ENCODE results near the gene SPATA13. TPM values are rescaled to one million over a fixed set of nuclear protein-coding genes. Genes with fewer than 3 reads are reported as not detected.

The SPATA13 gene
- total RNA-seq, 4 donors from 2014 or later = 10.0 to 24.6 (median 13.4) TPM

DNA sequence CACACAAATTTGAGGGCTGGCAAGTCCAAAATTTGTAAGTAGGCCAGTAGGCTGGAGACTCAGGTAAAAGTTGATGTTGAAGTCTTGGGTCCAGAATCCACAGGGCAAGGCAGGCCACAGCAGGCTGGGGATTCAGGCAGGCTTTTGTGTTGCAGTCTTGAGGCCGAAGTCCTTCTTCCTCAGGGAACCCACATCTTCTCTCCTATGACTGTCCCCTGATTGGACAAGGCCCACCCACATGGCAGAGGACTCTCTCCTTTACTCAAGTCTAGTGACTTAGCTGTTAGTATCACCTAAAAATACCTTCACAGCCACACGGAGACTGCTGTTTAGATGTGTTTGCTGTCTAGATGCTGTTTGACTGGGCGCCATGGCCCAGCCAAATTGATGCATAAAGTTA, 9.9 kb upstream of the SPATA13 start:
- H3K4me1 ChIP-seq = peaks cover 0 to 10% (median 0%) of the 10 kb centered on the region in 3 donors
- H3K9me3 ChIP-seq = no peaks in the 10 kb centered on the region
- 93 to 100% methylated on average over 1 to 3 of the region's 3 CpGs for WGBS, 2 donors (ENCODE audit: low coverage in 1 of 2)
- H3K4me3 ChIP-seq = no peak overlapping the region
- no peak overlapping the region for H3K27ac ChIP-seq
- no peak for ATAC-seq
- H3K36me3 ChIP-seq = no peaks in the 10 kb centered on the region
- TF ChIP-seq, protein P1, sequence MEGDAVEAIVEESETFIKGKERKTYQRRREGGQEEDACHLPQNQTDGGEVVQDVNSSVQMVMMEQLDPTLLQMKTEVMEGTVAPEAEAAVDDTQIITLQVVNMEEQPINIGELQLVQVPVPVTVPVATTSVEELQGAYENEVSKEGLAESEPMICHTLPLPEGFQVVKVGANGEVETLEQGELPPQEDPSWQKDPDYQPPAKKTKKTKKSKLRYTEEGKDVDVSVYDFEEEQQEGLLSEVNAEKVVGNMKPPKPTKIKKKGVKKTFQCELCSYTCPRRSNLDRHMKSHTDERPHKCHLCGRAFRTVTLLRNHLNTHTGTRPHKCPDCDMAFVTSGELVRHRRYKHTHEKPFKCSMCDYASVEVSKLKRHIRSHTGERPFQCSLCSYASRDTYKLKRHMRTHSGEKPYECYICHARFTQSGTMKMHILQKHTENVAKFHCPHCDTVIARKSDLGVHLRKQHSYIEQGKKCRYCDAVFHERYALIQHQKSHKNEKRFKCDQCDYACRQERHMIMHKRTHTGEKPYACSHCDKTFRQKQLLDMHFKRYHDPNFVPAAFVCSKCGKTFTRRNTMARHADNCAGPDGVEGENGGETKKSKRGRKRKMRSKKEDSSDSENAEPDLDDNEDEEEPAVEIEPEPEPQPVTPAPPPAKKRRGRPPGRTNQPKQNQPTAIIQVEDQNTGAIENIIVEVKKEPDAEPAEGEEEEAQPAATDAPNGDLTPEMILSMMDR (IDR thresholded peaks at IDR 0.05) = no peak
- no peak for TF ChIP-seq POLR2AphosphoS5 (IDR thresholded peaks at IDR 0.05)
- TF ChIP-seq EP300 (IDR thresholded peaks at IDR 0.05) = no peak
- TF ChIP-seq POLR2A (IDR thresholded peaks at IDR 0.05) = no peak
- no peaks in the 10 kb centered on the region for H3K27me3 ChIP-seq

DNA sequence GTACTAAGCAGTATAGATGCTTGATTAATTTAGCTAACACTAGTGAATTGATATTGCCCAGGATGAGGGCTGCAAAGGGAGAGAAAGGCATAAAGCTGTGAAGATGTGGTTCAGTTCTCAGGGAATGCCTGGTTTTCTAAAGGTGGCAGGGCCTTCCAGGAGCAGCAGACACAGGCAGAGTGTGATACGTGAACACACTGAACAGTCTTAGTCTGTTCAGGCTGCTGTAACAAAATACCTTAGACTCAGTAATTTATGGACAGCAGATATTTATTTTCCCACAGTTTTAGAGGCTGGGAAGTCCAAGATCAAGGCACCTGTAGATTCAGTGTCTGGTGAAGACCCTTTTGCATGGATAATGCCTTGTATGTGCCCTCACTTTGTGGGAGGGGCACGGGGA, 8.7 kb upstream of the SPATA13 start:
- peaks cover 0 to 10% (median 0%) of the 10 kb centered on the region in 3 donors for H3K4me1 ChIP-seq
- no peak overlapping the region for H3K27ac ChIP-seq
- TF ChIP-seq POLR2A (IDR thresholded peaks at IDR 0.05) = no peak
- TF ChIP-seq, protein P1 (IDR thresholded peaks at IDR 0.05) = no peak
- no peak for TF ChIP-seq POLR2AphosphoS5 (IDR thresholded peaks at IDR 0.05)
- no peak for TF ChIP-seq EP300 (IDR thresholded peaks at IDR 0.05)
- no peak overlapping the region for H3K4me3 ChIP-seq
- H3K27me3 ChIP-seq = no peaks in the 10 kb centered on the region
- no peaks in the 10 kb centered on the region for H3K36me3 ChIP-seq
- no peaks in the 10 kb centered on the region for H3K9me3 ChIP-seq
- ATAC-seq = no peak
- WGBS, 2 donors (ENCODE audit: low coverage in 1 of 2) = 93 to 100% methylated on average over 2 of the region's 2 CpGs

DNA sequence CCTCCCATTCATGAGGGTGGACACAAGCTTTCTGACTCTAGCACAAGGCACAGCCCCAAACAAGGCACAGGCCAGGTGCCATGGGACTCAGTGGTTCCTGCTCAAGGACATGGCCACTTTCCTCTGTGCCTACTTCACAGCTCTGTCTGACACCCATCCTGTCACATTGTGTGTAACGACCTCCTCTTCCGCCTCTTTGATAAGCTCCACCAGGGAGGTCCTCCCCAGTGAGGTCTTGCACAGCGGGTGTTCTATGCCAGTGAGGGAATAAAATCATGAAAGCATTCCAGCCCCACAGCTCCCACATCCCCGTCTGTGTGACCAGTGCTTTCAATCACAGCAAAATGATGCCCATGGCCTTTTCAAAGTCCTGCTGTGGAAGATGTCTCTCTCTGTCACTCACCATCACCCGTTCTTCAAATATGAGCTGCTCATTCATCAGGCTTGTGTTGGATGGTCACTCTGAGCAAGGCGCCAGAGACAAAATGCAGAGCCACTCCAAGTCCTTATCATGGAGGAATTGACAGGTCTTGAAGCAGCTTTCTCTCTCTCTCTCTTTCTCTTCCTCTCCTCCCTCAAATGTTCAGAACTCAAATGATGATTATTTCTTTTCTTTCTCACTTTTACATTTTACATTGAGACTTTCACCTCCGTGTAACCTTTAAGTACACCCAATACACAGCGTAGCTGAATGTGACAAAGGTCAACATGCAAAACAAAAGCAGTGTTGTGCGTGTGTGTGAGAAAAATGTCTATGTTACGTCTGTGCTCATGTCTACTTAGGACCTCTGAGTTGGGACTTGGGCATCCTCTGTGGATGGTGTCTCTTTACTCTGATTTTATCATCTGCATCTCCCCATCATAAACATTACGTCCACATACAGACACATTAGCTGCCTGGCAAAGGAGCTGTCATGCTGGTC, 8.0 kb upstream of the SPATA13 start:
- Histone ChIP-seq H3K4me3 (no peak overlapping the region), H3K9me3 (no peaks in the 10 kb centered on the region), H3K4me1 (peaks cover 0 to 10% (median 0%) of the 10 kb centered on the region in 3 donors), H3K27ac (no peak overlapping the region), H3K27me3 (no peaks in the 10 kb centered on the region), H3K36me3 (no peaks in the 10 kb centered on the region)
- TF ChIP-seq EP300 (IDR thresholded peaks at IDR 0.05) (no peak), POLR2A (IDR thresholded peaks at IDR 0.05) (no peak), POLR2AphosphoS5 (IDR thresholded peaks at IDR 0.05) (no peak)
- TF ChIP-seq, protein P1 (IDR thresholded peaks at IDR 0.05) = no peak
- WGBS, 2 donors (ENCODE audit: low coverage in 1 of 2) = 77 to 88% methylated on average over 6 to 9 of the region's 11 CpGs
- no peak for ATAC-seq

DNA sequence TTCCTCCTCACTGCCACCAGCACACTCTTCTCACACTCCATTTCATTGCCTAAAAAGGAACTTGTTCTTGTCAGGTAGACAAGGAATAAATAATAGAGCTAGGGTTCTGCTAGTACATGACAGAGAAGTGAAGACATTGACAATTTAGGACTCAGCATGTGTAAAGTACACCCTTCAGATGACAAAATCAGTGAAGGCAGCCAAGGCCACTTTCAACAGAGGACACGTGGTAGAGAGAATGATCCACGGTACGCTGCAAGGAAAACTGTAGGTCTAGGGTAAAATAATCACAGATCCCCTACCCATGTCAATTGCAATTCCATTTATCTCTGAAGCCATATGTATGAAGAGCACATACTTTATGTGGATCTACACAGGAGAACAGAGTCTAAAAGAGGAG, 7.2 kb upstream of the SPATA13 start:
- no peak overlapping the region for H3K27ac ChIP-seq
- TF ChIP-seq, protein P1 (IDR thresholded peaks at IDR 0.05) = no peak
- no peak for TF ChIP-seq POLR2A (IDR thresholded peaks at IDR 0.05)
- TF ChIP-seq EP300 (IDR thresholded peaks at IDR 0.05) = no peak
- TF ChIP-seq POLR2AphosphoS5 (IDR thresholded peaks at IDR 0.05) = no peak
- ATAC-seq = no peak
- peaks cover 0 to 7% (median 0%) of the 10 kb centered on the region in 3 donors for H3K4me1 ChIP-seq
- no peaks in the 10 kb centered on the region for H3K27me3 ChIP-seq
- H3K9me3 ChIP-seq = no peaks in the 10 kb centered on the region
- 88 to 100% methylated on average over 1 to 3 of the region's 3 CpGs for WGBS, 2 donors (ENCODE audit: low coverage in 1 of 2)
- H3K4me3 ChIP-seq = no peak overlapping the region
- no peaks in the 10 kb centered on the region for H3K36me3 ChIP-seq
